Upper lobe of left lung (tissue), 6 donors: ENCODE measurements around the gene XPO5. TPM values are rescaled to one million over a fixed set of nuclear protein-coding genes. Genes with fewer than 3 reads are reported as not detected.
"Not testable (repeated sequence)": the region's sequence is repeated elsewhere in the genome, so short reads cannot be mapped to it uniquely, and the experiment has no call there.

Experiments used
- ATAC-seq, 2 donors: fragments of 200-7000 bp; cut with Tn5 transposase; one replicate each; pipeline ENCODE4 v1.9.1; 2022; ENCODE audit warnings: mild to moderate bottlenecking in 2 of 2, moderate library complexity in 2 of 2; ENCODE audit not compliant: low FRiP score in 2 of 2
- DNase-seq, 2 donors: peaks; one replicate each; pipeline ENCODE4 v3.0.0-alpha.2; 2019 to 2020
- H3K27ac ChIP-seq, 4 donors: fragments of 200-600 bp; sonication (generic); one replicate each; pipeline ENCODE4 v1.5.1; 2016 to 2019
- H3K27me3 ChIP-seq, 4 donors: fragments of 200-600 bp; sonication (generic); one replicate each; pipeline ENCODE4 v1.5.1; 2017 to 2019
- H3K36me3 ChIP-seq, 4 donors: fragments of 200-600 bp; sonication (generic); one replicate each; pipeline ENCODE4 v1.5.1; 2016 to 2019
- H3K4me1 ChIP-seq, 4 donors: fragments of 200-600 bp; sonication (generic); one replicate each; pipeline ENCODE4 v1.5.1; 2018 to 2019
- H3K4me3 ChIP-seq, 4 donors: fragments of 200-600 bp; sonication (generic); one replicate each; pipeline ENCODE4 v1.5.1; 2017 to 2019; ENCODE audit warnings: mild to moderate bottlenecking in 2 of 4, moderate library complexity in 1 of 4
- H3K9me3 ChIP-seq, 4 donors: fragments of 200-600 bp; sonication (generic); one replicate each; pipeline ENCODE4 v1.5.1; 2018 to 2019
- EP300 ChIP-seq, 4 donors: sonication (generic); formaldehyde crosslinking; IDR thresholded peaks; one replicate each; pipeline ENCODE4 v1.5.1; 2017; ENCODE audit warnings: antibody characterized with exemption in 4 of 4, control low read depth in 2 of 4
- POLR2A ChIP-seq, 4 donors: fragments of 450-650 bp; IDR thresholded peaks; one replicate each; pipeline ENCODE4 v1.5.1; 2016 to 2017; ENCODE audit warnings: antibody characterized with exemption in 4 of 4, mild to moderate bottlenecking in 2 of 4
- POLR2AphosphoS5 ChIP-seq, 2 donors: sonication (generic); formaldehyde crosslinking; IDR thresholded peaks; one replicate each; pipeline ENCODE4 v1.5.1; 2017; ENCODE audit warnings: antibody characterized with exemption in 2 of 2
- WGBS, 2 donors: methylation state at CpG; one replicate each; pipeline ENCODE4 v1.1.5; 2017 to 2018; 5-methylcytosine and 5-hydroxymethylcytosine counted together
- total RNA-seq, 6 donors: library from RNA; depleted of rRNA in 4 of 6; stranded (reverse); fragments of >200 nt in 4 of 6; gene quantifications; one replicate each; pipeline versions ENCODE4 v1.1.0 to v1.2.1, GENCODE V29; 2016 to 2021
- TF ChIP-seq, protein P1 (sequence below), 6 experiments: fragments of 450-650 bp in 4 of 6; fragments of 200-600 bp in 2 of 6; sonication (generic) in 2 of 6; IDR thresholded peaks; one replicate each; pipeline ENCODE4 v1.5.1; 2016 to 2019; ENCODE audit warnings: antibody characterized with exemption in 6 of 6
- donor health status: DM: no; HTN: no; CAD: no; lungs with moderate emphysema.
- donor health status: DM: no; HTN: yes; CAD: no; lungs with severe emphysema.

XPO5 gene
- total RNA-seq, 6 donors from 2014 or later: 17.9 to 48.2 (median 25.1) TPM

DNA sequence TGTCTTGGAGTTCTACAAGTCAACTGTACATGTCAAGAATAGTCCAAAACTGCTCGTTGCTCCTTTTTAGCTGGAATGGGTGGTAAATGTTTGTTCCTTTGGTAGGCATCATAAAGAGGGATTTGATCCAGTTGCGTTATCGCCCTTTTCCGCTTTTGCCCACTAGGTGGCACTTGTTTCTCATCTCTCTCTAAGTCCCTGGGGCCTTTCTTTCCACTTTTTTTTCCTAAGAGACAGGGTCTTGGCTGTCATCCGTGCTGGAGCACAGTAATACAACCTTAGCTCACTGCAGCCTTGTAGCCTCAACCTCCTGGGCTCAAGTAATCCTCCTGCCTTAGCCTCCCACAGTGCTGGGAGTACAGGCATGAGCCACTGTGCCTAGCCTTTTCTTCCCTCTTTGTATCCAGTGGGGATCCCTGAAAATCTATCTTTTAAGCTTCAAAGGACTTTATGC lies 32.5 kb upstream of the XPO5 start:
- Histone ChIP-seq H3K9me3 (no peaks in the 10 kb centered on the region), H3K4me1 (peaks cover 0 to 8% (median 2%) of the 10 kb centered on the region in 4 donors), H3K36me3 (peaks cover 10 to 64% (median 31%) of the 10 kb centered on the region in 4 donors), H3K27ac (no peak overlapping the region), H3K27me3 (no peaks in the 10 kb centered on the region), H3K4me3 (no peak overlapping the region)
- ATAC-seq: peak; percentile 67 to 74
- DNase-seq: peak in 1 of 2 donors; percentile 68
- WGBS, 2 donors: 6 to 7% methylated on average over 5 of the region's 5 CpGs
- TF ChIP-seq EP300 (IDR thresholded peaks at IDR 0.05): no peak
- TF ChIP-seq, protein P1, sequence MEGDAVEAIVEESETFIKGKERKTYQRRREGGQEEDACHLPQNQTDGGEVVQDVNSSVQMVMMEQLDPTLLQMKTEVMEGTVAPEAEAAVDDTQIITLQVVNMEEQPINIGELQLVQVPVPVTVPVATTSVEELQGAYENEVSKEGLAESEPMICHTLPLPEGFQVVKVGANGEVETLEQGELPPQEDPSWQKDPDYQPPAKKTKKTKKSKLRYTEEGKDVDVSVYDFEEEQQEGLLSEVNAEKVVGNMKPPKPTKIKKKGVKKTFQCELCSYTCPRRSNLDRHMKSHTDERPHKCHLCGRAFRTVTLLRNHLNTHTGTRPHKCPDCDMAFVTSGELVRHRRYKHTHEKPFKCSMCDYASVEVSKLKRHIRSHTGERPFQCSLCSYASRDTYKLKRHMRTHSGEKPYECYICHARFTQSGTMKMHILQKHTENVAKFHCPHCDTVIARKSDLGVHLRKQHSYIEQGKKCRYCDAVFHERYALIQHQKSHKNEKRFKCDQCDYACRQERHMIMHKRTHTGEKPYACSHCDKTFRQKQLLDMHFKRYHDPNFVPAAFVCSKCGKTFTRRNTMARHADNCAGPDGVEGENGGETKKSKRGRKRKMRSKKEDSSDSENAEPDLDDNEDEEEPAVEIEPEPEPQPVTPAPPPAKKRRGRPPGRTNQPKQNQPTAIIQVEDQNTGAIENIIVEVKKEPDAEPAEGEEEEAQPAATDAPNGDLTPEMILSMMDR (IDR thresholded peaks at IDR 0.05): peak; percentile 56 to 73 (median 66)

DNA sequence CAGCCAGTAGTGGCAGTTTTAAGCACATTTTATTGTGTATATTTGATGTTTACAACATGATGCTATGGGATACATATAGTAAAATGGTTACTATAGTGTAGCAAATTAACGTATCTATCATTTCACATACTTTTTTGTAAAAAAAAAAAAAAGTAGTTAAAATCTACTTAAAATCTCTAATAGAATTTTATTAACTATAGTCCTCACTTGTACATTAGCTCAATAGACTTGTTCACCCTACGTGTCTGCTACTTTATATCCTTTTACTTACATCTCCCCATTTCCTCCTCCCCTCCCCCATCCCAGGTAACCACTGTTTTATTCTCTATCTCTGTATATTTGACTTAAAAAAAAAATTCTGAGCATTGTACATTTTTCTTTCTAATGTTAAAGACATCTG lies 30.2 kb upstream of the XPO5 start:
- peaks cover 0 to 8% (median 2%) of the 10 kb centered on the region in 4 donors for H3K4me1 ChIP-seq
- WGBS, 2 donors: 92 to 96% methylated on average over 2 of the region's 2 CpGs
- TF ChIP-seq, protein P1 (IDR thresholded peaks at IDR 0.05): no peak
- TF ChIP-seq EP300 (IDR thresholded peaks at IDR 0.05) (no peak), POLR2AphosphoS5 (IDR thresholded peaks at IDR 0.05) (no peak), POLR2A (IDR thresholded peaks at IDR 0.05) (no peak)
- no peak overlapping the region for H3K27ac ChIP-seq
- no peaks in the 10 kb centered on the region for H3K9me3 ChIP-seq
- no peaks in the 10 kb centered on the region for H3K27me3 ChIP-seq
- H3K36me3 ChIP-seq: peaks cover 13 to 74% (median 35%) of the 10 kb centered on the region in 4 donors
- ATAC-seq (no peak), DNase-seq (no peak)
- no peak overlapping the region for H3K4me3 ChIP-seq

DNA sequence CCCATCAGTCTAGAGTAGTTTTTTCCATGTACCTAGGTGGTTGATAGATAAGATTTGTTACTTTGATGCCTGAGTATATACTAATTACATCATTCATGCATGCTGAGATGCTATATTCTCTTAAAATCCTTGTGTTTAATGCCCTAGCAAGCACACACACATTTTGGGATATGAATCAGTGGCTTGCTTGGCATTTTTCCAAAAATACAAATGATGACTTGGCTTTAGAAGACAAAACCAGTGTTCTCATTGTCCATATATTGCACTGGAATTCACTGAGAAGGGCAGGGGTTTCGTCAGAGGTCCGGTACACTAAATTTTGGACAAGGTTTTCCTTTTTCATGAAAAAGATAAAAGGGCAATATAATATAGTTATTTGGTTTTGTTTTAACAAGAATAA lies 28.3 kb upstream of the XPO5 start:
- TF ChIP-seq POLR2AphosphoS5 (IDR thresholded peaks at IDR 0.05) (no peak), EP300 (IDR thresholded peaks at IDR 0.05) (no peak), POLR2A (IDR thresholded peaks at IDR 0.05) (no peak)
- TF ChIP-seq, protein P1 (IDR thresholded peaks at IDR 0.05): no peak
- 95 to 98% methylated on average over 2 of the region's 2 CpGs for WGBS, 2 donors
- no peak for DNase-seq
- H3K4me1 ChIP-seq: peaks cover 0 to 8% (median 2%) of the 10 kb centered on the region in 4 donors
- H3K4me3 ChIP-seq: no peak overlapping the region
- ATAC-seq: no peak
- no peaks in the 10 kb centered on the region for H3K27me3 ChIP-seq
- no peaks in the 10 kb centered on the region for H3K9me3 ChIP-seq
- H3K27ac ChIP-seq: no peak overlapping the region
- H3K36me3 ChIP-seq: peaks cover 8 to 67% (median 27%) of the 10 kb centered on the region in 4 donors

DNA sequence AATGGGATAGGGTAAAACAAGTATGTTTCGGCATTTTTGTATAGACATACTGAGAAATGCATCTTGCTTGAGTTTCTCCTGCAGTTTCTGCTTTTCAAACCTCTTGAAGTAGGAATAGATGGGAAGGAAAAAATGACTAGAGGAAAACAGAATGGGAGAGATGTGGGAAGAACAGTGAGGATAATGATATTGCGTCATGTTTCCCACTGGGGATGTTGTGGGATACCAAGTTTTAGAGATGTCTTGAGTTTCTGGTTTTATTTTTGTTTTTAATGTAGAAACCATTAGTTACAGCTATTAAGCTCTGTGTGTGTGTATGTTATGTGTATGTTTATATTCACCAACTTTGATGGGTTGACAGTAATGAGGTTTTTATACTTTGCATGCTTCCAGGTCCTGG lies 24.8 kb upstream of the XPO5 start:
- Histone ChIP-seq H3K9me3 (no peaks in the 10 kb centered on the region), H3K27ac (no peak overlapping the region), H3K27me3 (no peaks in the 10 kb centered on the region), H3K4me3 (no peak overlapping the region), H3K36me3 (peaks cover 8 to 63% (median 31%) of the 10 kb centered on the region in 4 donors), H3K4me1 (no peaks in the 10 kb centered on the region)
- WGBS, 2 donors: 93 to 96% methylated on average over 2 of the region's 2 CpGs
- ATAC-seq: no peak
- TF ChIP-seq, protein P1 (IDR thresholded peaks at IDR 0.05): no peak
- TF ChIP-seq POLR2AphosphoS5 (IDR thresholded peaks at IDR 0.05): no peak
- TF ChIP-seq POLR2A (IDR thresholded peaks at IDR 0.05): no peak
- TF ChIP-seq EP300 (IDR thresholded peaks at IDR 0.05): no peak
- no peak for DNase-seq

DNA sequence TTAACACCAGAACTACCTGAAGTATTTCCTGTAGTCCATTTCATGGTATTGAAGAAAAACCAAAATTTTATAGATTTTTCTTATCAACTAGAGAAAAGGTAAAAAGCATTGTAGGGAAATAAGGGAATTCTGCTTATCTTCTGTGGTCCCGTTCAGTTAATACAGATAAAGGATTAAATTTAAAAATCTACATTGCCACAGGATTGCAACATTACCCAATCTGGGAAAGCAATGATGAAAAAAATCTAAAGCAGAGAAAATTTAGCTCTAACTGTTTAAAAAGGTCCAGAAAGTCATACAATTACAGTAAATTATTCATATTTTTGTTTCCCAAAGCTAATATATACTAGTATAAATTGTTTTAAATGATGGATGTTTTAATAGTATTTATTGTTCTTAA lies 18.1 kb upstream of the XPO5 start:
- no peaks in the 10 kb centered on the region for H3K27me3 ChIP-seq
- H3K27ac ChIP-seq: no peak overlapping the region
- H3K9me3 ChIP-seq: no peaks in the 10 kb centered on the region
- ATAC-seq (no peak), DNase-seq (no peak)
- WGBS, 2 donors: 70 to 81% methylated on average over 1 of the region's 1 CpG
- no peak for TF ChIP-seq POLR2A (IDR thresholded peaks at IDR 0.05)
- TF ChIP-seq EP300 (IDR thresholded peaks at IDR 0.05): no peak
- no peak for TF ChIP-seq POLR2AphosphoS5 (IDR thresholded peaks at IDR 0.05)
- TF ChIP-seq, protein P1 (IDR thresholded peaks at IDR 0.05): no peak
- H3K4me3 ChIP-seq: no peak overlapping the region
- H3K4me1 ChIP-seq: no peaks in the 10 kb centered on the region
- H3K36me3 ChIP-seq: peaks cover 0 to 24% (median 17%) of the 10 kb centered on the region in 4 donors

DNA sequence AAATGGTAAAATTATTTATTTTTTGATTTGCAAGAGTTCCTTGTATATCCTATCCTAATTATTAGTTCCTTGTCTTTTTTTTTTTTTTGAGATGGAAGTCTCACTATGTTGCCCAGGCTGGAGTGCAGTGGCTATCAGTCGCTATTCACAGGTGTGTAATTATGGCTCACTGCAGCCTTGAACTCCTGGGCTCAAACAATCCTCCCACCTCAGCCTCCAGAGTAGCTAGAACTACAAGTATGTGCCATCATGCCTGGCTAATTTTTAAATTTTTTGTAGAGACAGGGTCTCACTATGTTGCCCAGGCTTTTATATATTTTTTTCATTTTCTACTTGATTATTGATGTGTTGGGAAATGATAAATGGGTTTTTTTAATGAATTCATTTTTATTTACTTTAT lies 13.7 kb upstream of the XPO5 start:
- H3K27me3 ChIP-seq, DNase-seq, ATAC-seq, H3K4me3 ChIP-seq, H3K9me3 ChIP-seq, H3K27ac ChIP-seq, H3K4me1 ChIP-seq: not testable (repeated sequence)
- H3K36me3 ChIP-seq: peaks cover 2 to 52% (median 36%) of the 10 kb centered on the region in 4 donors
- WGBS, 2 donors: 100% methylated on average over 1 of the region's 1 CpG
